H9 (cell line): ENCODE data around the gene CADM1. TPM values are rescaled to one million over a fixed set of nuclear protein-coding genes. Genes with fewer than 3 reads are reported as not detected.

ENCODE experiments used
- DNase-seq: peaks from one replicate; pipeline ENCODE4 v3.0.0-alpha.2; 2017
- H2AFZ ChIP-seq: one replicate; pipeline ENCODE4 v1.6.1; 2013; ENCODE audit warnings: mild to moderate bottlenecking, low read length, control low read depth, moderate library complexity
- H2AK5ac ChIP-seq: 2 replicates; pipeline ENCODE4 v1.6.1; 2013; ENCODE audit warnings: low read length, control low read depth, mixed read lengths; ENCODE audit not compliant: insufficient read length
- H2BK120ac ChIP-seq: one replicate; pipeline ENCODE4 v1.6.1; 2013; ENCODE audit warnings: low read depth, mild to moderate bottlenecking, low read length, control low read depth, inconsistent platforms; ENCODE audit not compliant: poor library complexity, severe bottlenecking
- H2BK12ac ChIP-seq: 2 replicates; pipeline ENCODE4 v1.6.1; 2013; ENCODE audit warnings: low read length, control low read depth, mixed read lengths, low read depth; ENCODE audit not compliant: insufficient read length
- H2BK15ac ChIP-seq: 2 replicates; pipeline ENCODE4 v1.6.1; 2013; ENCODE audit warnings: low read depth, low read length, control low read depth
- H2BK20ac ChIP-seq: one replicate; pipeline ENCODE4 v1.6.1; 2013; ENCODE audit warnings: low read depth, mild to moderate bottlenecking, low read length, control low read depth, inconsistent platforms; ENCODE audit not compliant: poor library complexity, severe bottlenecking
- H2BK5ac ChIP-seq: 2 replicates; pipeline ENCODE4 v1.6.1; 2013; ENCODE audit warnings: low read length, control low read depth, mixed read lengths; ENCODE audit not compliant: insufficient read length
- H3K14ac ChIP-seq: 2 replicates; pipeline ENCODE4 v1.6.1; 2013; ENCODE audit warnings: low read length, control low read depth; ENCODE audit not compliant: insufficient read depth
- H3K18ac ChIP-seq: 2 replicates; pipeline ENCODE4 v1.6.1; 2013; ENCODE audit warnings: low read depth, mild to moderate bottlenecking, mixed read lengths, low read length, control low read depth; ENCODE audit not compliant: insufficient read length
- H3K23ac ChIP-seq: 2 replicates; pipeline ENCODE4 v1.6.1; 2013; ENCODE audit warnings: low read length, control low read depth, mixed read lengths, low read depth; ENCODE audit not compliant: insufficient read length
- H3K23me2 ChIP-seq: 2 replicates; pipeline ENCODE4 v1.6.1; 2013; ENCODE audit warnings: low read depth, mild to moderate bottlenecking, mixed read lengths, low read length, control low read depth; ENCODE audit not compliant: insufficient read length, poor library complexity, severe bottlenecking
- H3K27ac ChIP-seq: 2 replicates; pipeline ENCODE4 v1.5.1; 2013; ENCODE audit warnings: low read length, control low read depth, mixed read lengths, low read depth; ENCODE audit not compliant: insufficient read length
- H3K27me3 ChIP-seq: 2 replicates; pipeline ENCODE4 v1.6.1; 2013; ENCODE audit warnings: low read length, control low read depth, inconsistent platforms; ENCODE audit not compliant: insufficient read depth
- H3K4ac ChIP-seq: 2 replicates; pipeline ENCODE4 v1.6.1; 2013; ENCODE audit warnings: low read depth, mild to moderate bottlenecking, control low read depth, inconsistent platforms, low read length, moderate library complexity
- H3K4me1 ChIP-seq: 2 replicates; pipeline ENCODE4 v1.6.1; 2013; ENCODE audit warnings: low read length, control low read depth, inconsistent platforms; ENCODE audit not compliant: insufficient read depth
- H3K4me2 ChIP-seq: 2 replicates; pipeline ENCODE4 v1.6.1; 2013; ENCODE audit warnings: low read length, control low read depth, mixed read lengths; ENCODE audit not compliant: insufficient read length, insufficient read depth
- H3K56ac ChIP-seq: 2 replicates; pipeline ENCODE4 v1.6.1; 2013; ENCODE audit warnings: low read depth, mild to moderate bottlenecking, mixed read lengths, low read length, control low read depth; ENCODE audit not compliant: insufficient read length
- H3K79me1 ChIP-seq: 2 replicates; pipeline ENCODE4 v1.6.1; 2013; ENCODE audit warnings: low read depth, mild to moderate bottlenecking, moderate library complexity, low read length, control low read depth, inconsistent platforms; ENCODE audit not compliant: insufficient read depth, poor library complexity, severe bottlenecking
- H3K79me2 ChIP-seq: 2 replicates; pipeline ENCODE4 v1.6.1; 2013; ENCODE audit warnings: low read length, control low read depth, inconsistent platforms; ENCODE audit not compliant: insufficient read depth
- H3K9ac ChIP-seq: 2 replicates; pipeline ENCODE4 v1.6.1; 2013; ENCODE audit warnings: low read length, control low read depth, mixed read lengths; ENCODE audit not compliant: insufficient read length; ENCODE audit errors: extremely low read depth
- H3K9me3 ChIP-seq: one replicate; pipeline ENCODE4 v1.6.1; 2013; ENCODE audit warnings: low read depth, low read length, inconsistent platforms; ENCODE audit not compliant: control insufficient read depth
- H3T11ph ChIP-seq: one replicate; pipeline ENCODE4 v1.6.1; 2013; ENCODE audit warnings: mild to moderate bottlenecking, low read length, control low read depth, inconsistent platforms
- H4K20me1 ChIP-seq: one replicate; pipeline ENCODE4 v1.6.1; 2013; ENCODE audit not compliant: control insufficient read depth, insufficient read length, insufficient read depth
- H4K5ac ChIP-seq: 2 replicates; pipeline ENCODE4 v1.6.1; 2013; ENCODE audit warnings: low read depth, mild to moderate bottlenecking, mixed read lengths, low read length, control low read depth; ENCODE audit not compliant: insufficient read length
- H4K8ac ChIP-seq: replicated peaks from 2 replicates; pipeline ENCODE4 v1.6.1; 2013; ENCODE audit warnings: low read length, control low read depth, mixed read lengths, low read depth; ENCODE audit not compliant: insufficient read length
- H4K91ac ChIP-seq: 2 replicates; pipeline ENCODE4 v1.6.1; 2013; ENCODE audit warnings: low read depth, mild to moderate bottlenecking, moderate library complexity, mixed read lengths, low read length, control low read depth; ENCODE audit not compliant: insufficient read length
- H3K27ac Mint-ChIP-seq, 3 experiments: 2 replicates in 2 of 3; 3 replicates in 1 of 3; pipeline ENCODE4 v1.8.0; 2020 to 2021; ENCODE audit warnings: mixed read lengths in 3 of 3, mild to moderate bottlenecking in 1 of 3, moderate library complexity in 1 of 3
- H3K27me3 Mint-ChIP-seq: 2 replicates; pipeline ENCODE4 v1.8.0; 2021; ENCODE audit warnings: low read depth, mild to moderate bottlenecking, moderate library complexity, mixed read lengths
- H3K36me3 Mint-ChIP-seq, 3 experiments: 2 replicates in 2 of 3; 3 replicates in 1 of 3; pipeline ENCODE4 v1.8.0; 2020 to 2021; ENCODE audit warnings: low read depth in 3 of 3, mixed read lengths in 3 of 3; ENCODE audit not compliant: insufficient read depth in 1 of 3
- H3K4me1 Mint-ChIP-seq, 2 experiments: 2 replicates each; pipeline ENCODE4 v1.8.0; 2020; ENCODE audit warnings: mixed read lengths in 2 of 2
- H3K4me3 Mint-ChIP-seq, 2 experiments: 2 replicates in 1 of 2; 3 replicates in 1 of 2; pipeline ENCODE4 v1.8.0; 2020 to 2021; ENCODE audit warnings: mild to moderate bottlenecking in 2 of 2, mixed read lengths in 2 of 2, moderate library complexity in 1 of 2
- H3K9me3 Mint-ChIP-seq, 2 experiments: 2 replicates in 1 of 2; 3 replicates in 1 of 2; pipeline ENCODE4 v1.8.0; 2020; ENCODE audit warnings: mild to moderate bottlenecking in 2 of 2, mixed read lengths in 2 of 2, moderate library complexity in 1 of 2
- WGBS: extraction: QIAGEN DNeasy Blood & Tissue Kit; methylation state at CpG from one replicate; pipeline ENCODE4 v1.1.7; 2013; ENCODE audit warnings: missing lambda C conversion rate, low lambda C conversion rate, mixed read lengths; ENCODE audit not compliant: insufficient read length; ENCODE audit errors: extremely low coverage; 5-methylcytosine and 5-hydroxymethylcytosine counted together
- total RNA-seq: library from RNA; stranded (reverse); gene quantifications from 2 replicates; pipeline ENCODE4 v1.2.1, GENCODE V29; 2021
- TF ChIP-seq, protein P1 (sequence below): fragments of 200-600 bp; sonication (generic); conservative IDR thresholded peaks from 3 replicates; pipeline ENCODE4 v1.8.0; 2021; ENCODE audit warnings: antibody characterized with exemption, mild to moderate bottlenecking

The CADM1 gene
- total RNA-seq, 1 experiment from 2014 or later = 11.9 TPM

GRCh38 chr11:115528225-115528624, 24.0 kb upstream of the CADM1 start:
- H4K8ac ChIP-seq = no peak overlapping the region
- DNase-seq = no peak

More at GRCh38 chr11:115528225-115528624, 24.0 kb upstream of the CADM1 start:
- H3K9me3 ChIP-seq = no peaks in the 10 kb centered on the region
- H3K56ac ChIP-seq = no peak overlapping the region
- peaks cover 31 to 49% of the 10 kb centered on the region in 2 experiments for H3K4me1 Mint-ChIP-seq
- H2BK120ac ChIP-seq = no peak overlapping the region
- H2BK15ac ChIP-seq = no peak overlapping the region
- peaks cover 0 to 1% of the 10 kb centered on the region in 2 experiments; a peak in 1 of 5 replicates for H3K9me3 Mint-ChIP-seq
- no peak overlapping the region for H3K9ac ChIP-seq
- peak overlapping the region; percentile 6 for H3K27ac ChIP-seq
- TF ChIP-seq, protein P1, sequence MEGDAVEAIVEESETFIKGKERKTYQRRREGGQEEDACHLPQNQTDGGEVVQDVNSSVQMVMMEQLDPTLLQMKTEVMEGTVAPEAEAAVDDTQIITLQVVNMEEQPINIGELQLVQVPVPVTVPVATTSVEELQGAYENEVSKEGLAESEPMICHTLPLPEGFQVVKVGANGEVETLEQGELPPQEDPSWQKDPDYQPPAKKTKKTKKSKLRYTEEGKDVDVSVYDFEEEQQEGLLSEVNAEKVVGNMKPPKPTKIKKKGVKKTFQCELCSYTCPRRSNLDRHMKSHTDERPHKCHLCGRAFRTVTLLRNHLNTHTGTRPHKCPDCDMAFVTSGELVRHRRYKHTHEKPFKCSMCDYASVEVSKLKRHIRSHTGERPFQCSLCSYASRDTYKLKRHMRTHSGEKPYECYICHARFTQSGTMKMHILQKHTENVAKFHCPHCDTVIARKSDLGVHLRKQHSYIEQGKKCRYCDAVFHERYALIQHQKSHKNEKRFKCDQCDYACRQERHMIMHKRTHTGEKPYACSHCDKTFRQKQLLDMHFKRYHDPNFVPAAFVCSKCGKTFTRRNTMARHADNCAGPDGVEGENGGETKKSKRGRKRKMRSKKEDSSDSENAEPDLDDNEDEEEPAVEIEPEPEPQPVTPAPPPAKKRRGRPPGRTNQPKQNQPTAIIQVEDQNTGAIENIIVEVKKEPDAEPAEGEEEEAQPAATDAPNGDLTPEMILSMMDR = peak; percentile 44
- WGBS = no CpG with 5 or more reads among the region's 6 CpGs
- H3K79me2 ChIP-seq = no peaks in the 10 kb centered on the region
- H3K27me3 Mint-ChIP-seq = peaks cover 1% of the 10 kb centered on the region
- H3K36me3 Mint-ChIP-seq = no peaks in the 10 kb centered on the region
- H2AK5ac ChIP-seq = no peak overlapping the region
- H3K4ac ChIP-seq = no peak overlapping the region
- no peak overlapping the region for H4K91ac ChIP-seq
- no peak overlapping the region for H3K18ac ChIP-seq
- no peak overlapping the region for H2BK12ac ChIP-seq
- peaks cover 4% of the 10 kb centered on the region; the same call in 1 of the 2 replicates for H3K4me1 ChIP-seq
- H3K23me2 ChIP-seq = no peaks in the 10 kb centered on the region
- H4K20me1 ChIP-seq = no peaks in the 10 kb centered on the region
- H3K23ac ChIP-seq = no peak overlapping the region
- no peak overlapping the region for H2BK20ac ChIP-seq
- H3K27ac Mint-ChIP-seq = peak overlapping the region in 1 of 3 experiments; percentile 93; a peak in 2 of 7 replicates
- H3T11ph ChIP-seq = no peak overlapping the region
- no peak overlapping the region for H2AFZ ChIP-seq
- no peaks in the 10 kb centered on the region for H3K27me3 ChIP-seq
- no peak overlapping the region for H3K14ac ChIP-seq
- no peak overlapping the region for H3K4me3 Mint-ChIP-seq
- no peak overlapping the region for H3K4me2 ChIP-seq
- no peak overlapping the region for H2BK5ac ChIP-seq
- no peak overlapping the region for H4K5ac ChIP-seq
- H3K79me1 ChIP-seq = no peaks in the 10 kb centered on the region
